Left cardiac atrium (tissue), 4 donors: ENCODE results near the gene NPIPA5. TPM values are rescaled to one million over a fixed set of nuclear protein-coding genes. Genes with fewer than 3 reads are reported as not detected.
"Not testable (repeated sequence)": the region's sequence is repeated elsewhere in the genome, so short reads cannot be mapped to it uniquely, and the experiment has no call there.

Experiments used
- ATAC-seq, 2 donors: fragments of 200-7000 bp; cut with Tn5 transposase; one replicate each; pipeline ENCODE4 v1.9.1; 2020; ENCODE audit warnings: mild to moderate bottlenecking in 2 of 2, moderate library complexity in 2 of 2
- DNase-seq: peaks from one replicate; pipeline ENCODE4 v3.0.0-alpha.2; 2020
- intact Hi-C, 2 donors: fragments of 100-400 bp; cut with DNase I; formaldehyde crosslinking; loops; one replicate each; pipeline versions ENCODE4 v1.14.1 to v1.15.1; 2022 to 2023
- total RNA-seq, 2 donors: library from RNA; stranded (reverse); fragmentation: NEBNext Ultra II Directional; extraction: Animal tissue kit (Norgen Biotek cat#: 25700); gene quantifications; one replicate each; pipeline ENCODE4 v1.2.1, GENCODE V29; 2021
- donor health status: DM: no; HTN: yes; CAD: no.
- donor health status: DM: no; HTN: yes; CAD: no; lungs with severe emphysema.
- donor health status: DM: yes; HTN: yes; CAD: no.
- donor health status: Dilated cardiomyopathy.

The NPIPA5 gene
- total RNA-seq, 2 donors from 2014 or later, result 8.6 to 9.5 TPM

GRCh38 chr16:15321221-15321620, 56.9 kb downstream of the NPIPA5 start:
- intact Hi-C loops, ATAC-seq, DNase-seq: not testable (repeated sequence)

GRCh38 chr16:15314562-15314961, 63.5 kb downstream of the NPIPA5 start:
- intact Hi-C loops, ATAC-seq, DNase-seq: not testable (repeated sequence)

Other genes starting within 250 kb of the NPIPA5 start
- 1 to 10 TPM; 5.5 to 8.3 TPM for gene MPV17L, start 17.5 kb upstream of the NPIPA5 start, total RNA-seq
- gene BMERB1, start 56.3 kb upstream of the NPIPA5 start, total RNA-seq, result 10 to 100 TPM; 50.0 to 74.3 TPM